HG02884 (cell line): ENCODE measurements around the gene SLC12A6.

ENCODE experiments used
- ATAC-seq: cut with Tn5 transposase; IDR thresholded peaks from one replicate; pipeline ENCODE4 v1.9.1; 2021; ENCODE audit warnings: mild to moderate bottlenecking, moderate library complexity; ENCODE audit not compliant: unreplicated experiment

SLC12A6 gene

GRCh38 chr15:34266751-34267150 lies 70.8 kb downstream of the SLC12A6 start:
- no peak for ATAC-seq

- no peak for ATAC-seq
Measured at GRCh38 chr15:34264076-34264475, 73.5 kb downstream of the SLC12A6 start.

GRCh38 chr15:34262362-34262761 lies 75.2 kb downstream of the SLC12A6 start:
- ATAC-seq = no peak

GRCh38 chr15:34259566-34259965 lies 78.0 kb downstream of the SLC12A6 start:
- no peak for ATAC-seq

GRCh38 chr15:34258151-34258550 lies 79.4 kb downstream of the SLC12A6 start:
- no peak for ATAC-seq

GRCh38 chr15:34252545-34252944 lies 85.0 kb downstream of the SLC12A6 start:
- ATAC-seq = no peak

GRCh38 chr15:34248190-34248589 lies 89.4 kb downstream of the SLC12A6 start:
- ATAC-seq = no peak

- ATAC-seq = no peak
Measured at GRCh38 chr15:34246276-34246976, 91.2 kb downstream of the SLC12A6 start.

- no peak for ATAC-seq
Measured at GRCh38 chr15:34243226-34243625, 94.4 kb downstream of the SLC12A6 start.

- no peak for ATAC-seq
Measured at GRCh38 chr15:34242331-34242710, 95.3 kb downstream of the SLC12A6 start.

- no peak for ATAC-seq
Measured at GRCh38 chr15:34241376-34242330, 95.9 kb downstream of the SLC12A6 start.

GRCh38 chr15:34240537-34240936 lies 97.0 kb downstream of the SLC12A6 start:
- ATAC-seq = no peak

- no peak for ATAC-seq
Measured at GRCh38 chr15:34239151-34239808, 98.3 kb downstream of the SLC12A6 start.

GRCh38 chr15:34233614-34234013 lies 104.0 kb downstream of the SLC12A6 start:
- no peak for ATAC-seq

- no peak for ATAC-seq
Measured at GRCh38 chr15:34223904-34224596, 113.5 kb downstream of the SLC12A6 start.

- no peak for ATAC-seq
Measured at GRCh38 chr15:34217587-34218225, 119.9 kb downstream of the SLC12A6 start.

- no peak for ATAC-seq
Measured at GRCh38 chr15:34216527-34217270, 120.9 kb downstream of the SLC12A6 start.

- ATAC-seq = no peak
Measured at GRCh38 chr15:34214135-34214534, 123.4 kb downstream of the SLC12A6 start.

- ATAC-seq = no peak
Measured at GRCh38 chr15:34213690-34214089, 123.9 kb downstream of the SLC12A6 start.
